Activated CD8-positive, alpha-beta memory T cell treated with anti-CD3 and anti-CD28 coated beads for 4 hours (primary cell): Measurements from ENCODE around the gene NQO2.
A peak's percentile ranks its signal among the peaks of the same experiment; 100 is the strongest.
"Not testable (repeated sequence)": the region's sequence is repeated elsewhere in the genome, so short reads cannot be mapped to it uniquely, and the experiment has no call there.

ENCODE experiments used
- DNase-seq, 2 donors: peaks; one replicate each; pipeline ENCODE4 v3.0.0-alpha.2; 2020; ENCODE audit warnings: low read depth in 2 of 2

NQO2 gene

GRCh38 chr6:2989332-2990247 is 10.1 kb upstream of the NQO2 start:
- peak; percentile 60 to 66 for DNase-seq

- no peak for DNase-seq
These were observed 9.3 kb upstream of the NQO2 start for GRCh38 chr6:2990248-2990931.

DNA sequence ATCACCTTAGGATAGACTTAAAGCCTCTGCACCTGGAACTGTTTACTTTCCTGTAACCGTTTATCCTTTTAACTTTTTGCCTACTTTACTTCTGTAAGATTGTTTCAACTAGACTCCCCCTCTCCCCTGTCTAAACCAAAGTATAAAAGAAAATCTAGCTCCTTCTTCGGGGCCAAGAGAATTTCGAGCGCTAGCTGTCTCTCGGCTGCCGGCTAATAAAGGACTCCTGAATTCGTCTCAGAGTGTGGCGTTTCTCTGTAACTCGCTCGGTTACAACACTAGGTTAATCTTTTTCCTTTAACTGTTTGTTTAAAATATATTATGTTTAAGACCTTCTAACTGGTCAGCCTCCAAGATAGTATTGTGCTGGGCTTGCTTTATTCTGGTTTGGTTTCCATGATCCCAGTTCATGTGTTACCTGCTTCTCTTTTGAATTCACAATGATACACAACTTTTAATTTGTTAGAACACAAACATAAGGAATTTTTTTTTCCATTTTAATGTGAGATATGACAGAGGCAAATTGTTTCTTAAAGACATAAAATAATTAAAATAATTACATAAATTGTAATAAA is 8.7 kb upstream of the NQO2 start:
- no peak for DNase-seq

- no peak for DNase-seq
These were observed 7.2 kb upstream of the NQO2 start for GRCh38 chr6:2992330-2992979.

GRCh38 chr6:2993755-2994317 is 5.9 kb upstream of the NQO2 start:
- DNase-seq: no peak

- DNase-seq: not testable (repeated sequence)
These were observed 1.3 kb upstream of the NQO2 start for GRCh38 chr6:2998249-2998997.

DNA sequence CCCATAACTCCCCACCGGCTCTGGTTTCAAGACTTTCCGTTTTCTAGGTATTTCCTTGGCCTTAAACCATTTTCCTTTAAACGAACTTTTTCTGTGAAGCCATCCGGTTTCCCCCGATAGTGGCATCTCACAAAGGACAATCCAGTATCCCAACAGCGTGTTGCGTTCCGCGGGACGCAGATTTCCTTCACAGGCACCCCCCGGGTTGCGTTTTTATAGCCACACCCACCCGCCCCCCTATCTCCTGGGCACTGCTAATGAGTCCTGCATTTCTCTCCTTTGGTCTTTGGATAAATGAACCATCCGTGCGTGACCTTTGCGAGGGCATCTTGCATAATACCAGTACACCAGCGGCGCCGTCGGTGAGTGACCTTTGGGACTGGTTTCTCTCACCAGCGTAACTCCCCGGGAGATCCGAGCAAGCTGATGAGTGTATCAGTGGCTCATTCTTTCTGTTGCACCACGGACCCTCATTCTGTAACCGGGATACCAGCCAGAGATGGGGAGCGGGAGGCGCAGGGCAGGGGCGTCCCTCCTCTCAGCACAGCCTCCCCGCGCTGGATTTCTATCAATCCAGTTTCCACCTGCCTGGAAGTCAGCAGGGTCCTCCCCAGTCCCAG is 586 bp upstream of the NQO2 start:
- no peak for DNase-seq

DNA sequence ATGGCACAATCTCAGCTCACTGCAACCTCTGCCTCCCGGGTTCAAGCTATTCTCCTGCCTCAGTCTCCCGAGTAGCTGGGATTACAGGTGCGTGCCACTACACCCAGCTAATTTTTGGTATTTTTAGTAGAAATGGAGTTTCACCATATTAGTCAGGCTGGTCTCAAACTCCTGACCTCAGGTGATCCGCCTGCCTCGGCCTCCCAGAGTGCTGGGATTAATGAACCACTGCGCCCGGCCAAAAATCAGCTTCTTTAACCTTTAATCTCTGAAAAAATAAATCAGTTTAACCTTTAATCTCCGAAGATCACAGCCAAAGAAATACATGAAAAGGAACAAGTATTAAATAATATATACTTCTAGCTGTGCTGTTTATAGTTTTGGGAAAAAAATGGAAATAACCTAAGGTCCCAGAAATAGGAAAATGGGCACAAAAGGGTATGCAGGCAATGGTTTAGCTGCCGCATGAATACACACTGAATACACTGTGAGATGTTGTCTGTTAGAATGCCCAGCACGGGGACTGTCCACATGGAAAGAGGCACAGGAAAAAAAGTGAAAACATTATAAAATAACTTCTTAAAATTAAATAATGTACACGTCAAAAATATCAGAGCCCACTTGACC is 1.6 kb downstream of the NQO2 start:
- no peak for DNase-seq

GRCh38 chr6:3001773-3002293 is 2.1 kb downstream of the NQO2 start:
- DNase-seq: no peak

DNA sequence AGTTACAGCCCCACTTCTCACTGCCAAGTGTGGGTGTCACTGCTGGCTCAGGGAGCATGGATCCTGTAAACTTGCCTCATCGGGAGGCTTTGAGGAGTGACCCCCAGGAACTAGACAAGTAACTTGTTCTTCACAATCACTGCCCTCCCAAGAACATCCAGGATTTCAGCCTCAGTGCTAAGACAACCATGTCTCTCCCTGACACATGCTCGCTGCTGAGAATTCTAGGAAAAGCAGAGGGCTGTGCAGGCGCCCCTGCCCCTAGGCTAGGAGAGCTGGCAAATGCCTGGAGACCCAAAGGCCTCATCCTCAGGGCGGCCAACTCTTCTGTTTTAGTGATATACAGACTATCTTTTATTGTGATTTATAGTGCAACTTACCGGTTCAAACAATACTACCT is 3.5 kb downstream of the NQO2 start:
- DNase-seq: not testable (repeated sequence)

DNA sequence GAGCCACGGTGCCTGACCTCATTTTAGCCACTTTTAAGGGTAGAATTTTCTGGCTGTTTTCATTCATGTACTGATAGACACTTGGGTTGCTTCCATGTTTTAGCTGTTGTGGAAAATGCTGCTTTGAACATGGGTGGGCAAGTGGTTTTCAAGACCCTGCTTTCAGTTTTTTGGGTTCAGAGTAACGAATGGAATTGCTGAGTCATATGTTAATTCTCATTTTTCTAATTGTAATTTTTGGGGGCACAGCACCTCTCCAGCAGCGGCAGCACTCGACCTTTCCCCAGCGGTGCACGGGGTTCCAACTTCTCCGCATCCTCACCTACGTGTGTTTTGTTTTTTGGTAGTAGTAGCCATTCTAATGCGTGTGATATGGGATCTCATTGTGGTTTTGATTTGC is 5.4 kb downstream of the NQO2 start:
- DNase-seq: no peak

- DNase-seq: no peak
These were observed 6.2 kb downstream of the NQO2 start for GRCh38 chr6:3005874-3006273.

GRCh38 chr6:3006476-3006875 is 6.8 kb downstream of the NQO2 start:
- no peak for DNase-seq

DNA sequence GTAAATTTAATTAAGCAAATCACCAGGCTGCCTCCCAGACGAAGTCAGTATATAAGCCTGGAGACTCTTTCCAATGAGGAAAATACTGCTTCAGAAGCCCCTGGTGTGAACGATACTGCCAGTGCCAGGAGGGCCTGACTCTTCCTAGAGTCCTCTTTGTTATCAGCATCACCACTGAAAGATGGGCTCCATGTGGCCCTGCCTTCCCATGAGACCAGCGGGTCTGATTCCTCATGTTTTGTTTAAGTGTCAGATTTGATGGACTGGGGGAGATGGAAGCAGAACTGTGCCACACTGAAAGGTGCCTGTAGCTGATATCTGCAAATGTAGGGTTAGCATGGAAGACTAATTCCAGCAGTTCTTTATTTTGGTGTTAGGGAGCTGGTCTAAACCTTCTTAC is 7.9 kb downstream of the NQO2 start:
- no peak for DNase-seq

DNA sequence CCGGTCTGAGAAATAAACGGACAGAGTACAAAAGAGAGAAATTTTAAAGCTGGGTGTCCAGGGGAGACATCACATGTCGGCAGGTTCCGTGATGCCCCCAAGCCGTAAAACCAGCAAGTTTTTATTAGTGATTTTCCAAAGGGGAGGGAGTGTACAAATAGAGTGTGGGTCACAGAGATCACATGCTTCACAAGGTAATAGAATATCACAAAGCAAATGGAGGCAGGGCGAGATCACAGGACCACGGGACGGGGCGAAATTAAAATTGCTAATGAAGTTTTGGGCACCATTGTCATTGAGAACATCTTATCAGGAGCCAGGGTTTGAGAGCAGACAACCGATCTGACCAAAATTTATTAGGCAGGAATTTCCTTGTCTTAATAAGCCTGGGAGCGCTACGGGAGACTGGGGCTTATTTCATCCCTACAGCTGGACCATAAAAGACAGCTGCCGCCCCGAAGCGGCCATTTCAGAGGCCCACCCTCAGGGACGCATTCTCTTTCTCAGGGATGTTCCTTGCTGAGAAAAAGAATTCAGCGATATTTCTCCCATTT is 9.1 kb downstream of the NQO2 start:
- DNase-seq: not testable (repeated sequence)

DNA sequence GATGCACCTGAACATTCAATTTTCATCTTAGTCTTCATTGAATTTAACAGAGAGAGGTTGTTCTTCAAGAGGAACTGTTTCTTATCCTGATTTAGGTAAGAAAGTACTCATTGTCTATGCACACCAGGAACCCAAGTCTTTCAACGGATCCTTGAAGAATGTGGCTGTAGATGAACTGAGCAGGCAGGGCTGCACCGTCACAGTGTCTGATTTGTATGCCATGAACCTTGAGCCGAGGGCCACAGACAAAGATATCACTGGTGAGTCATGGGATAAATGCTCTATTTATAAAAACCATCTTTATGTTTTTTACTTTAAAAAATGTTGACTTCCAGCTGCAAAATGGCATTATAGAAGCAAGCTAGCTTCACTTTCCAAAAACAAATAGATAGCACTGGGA is 10.2 kb downstream of the NQO2 start:
- DNase-seq: no peak

DNA sequence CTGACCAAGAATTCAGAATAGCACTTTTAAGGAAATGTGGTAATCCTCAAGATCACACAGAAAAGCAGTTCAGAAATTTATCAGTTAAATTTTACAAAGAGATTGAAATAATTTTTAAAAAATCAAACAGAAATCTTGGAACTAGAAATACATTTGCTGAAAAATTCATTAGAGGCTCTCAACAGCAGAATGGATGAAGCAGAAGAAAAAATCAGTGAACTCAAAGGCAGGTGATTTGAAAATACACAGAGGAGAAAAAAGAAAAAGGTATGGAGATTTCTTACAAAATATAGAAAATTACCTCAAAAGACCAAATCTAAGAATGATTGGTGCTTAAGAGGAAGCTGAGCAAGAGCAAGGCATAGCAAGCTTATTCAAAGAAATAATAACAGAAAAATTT is 11.5 kb downstream of the NQO2 start:
- no peak for DNase-seq

DNA sequence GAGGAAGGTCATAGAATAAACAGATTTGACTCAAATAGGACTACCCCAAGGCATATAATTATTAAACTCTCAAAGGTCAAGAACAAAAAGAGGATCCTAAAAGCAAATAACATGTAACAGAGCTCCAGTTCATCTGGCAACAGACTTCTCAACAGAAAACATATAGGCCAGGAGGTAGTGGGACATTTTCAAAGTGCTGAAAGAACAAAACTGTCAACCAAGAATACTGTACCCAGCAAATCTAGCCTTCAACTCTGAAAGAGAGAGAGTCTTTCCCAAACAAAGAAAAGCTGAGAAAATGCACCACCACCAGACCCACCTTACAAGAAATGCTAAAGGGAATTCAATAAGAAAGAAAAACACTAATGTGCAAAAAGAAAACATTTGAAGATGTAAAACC is 11.9 kb downstream of the NQO2 start:
- DNase-seq: no peak

DNA sequence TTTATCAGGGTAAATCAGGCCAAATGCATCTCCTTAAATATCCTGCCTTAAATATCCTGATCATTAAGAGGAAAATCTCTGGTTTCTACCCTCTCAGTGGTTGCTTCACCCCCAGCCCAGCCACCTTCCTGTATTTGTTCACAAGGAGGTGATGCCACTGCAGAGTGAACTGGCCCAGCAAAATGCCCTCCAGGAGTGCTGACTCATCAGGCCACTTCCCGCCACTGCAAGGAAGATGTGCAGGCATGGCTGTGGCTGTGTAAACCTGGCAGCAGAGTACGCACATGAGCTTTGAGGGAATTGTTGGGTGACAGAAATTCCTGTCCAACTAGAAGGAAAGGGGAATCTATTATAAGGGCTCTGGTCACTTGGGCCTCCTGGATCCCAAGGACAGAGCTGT is 13.8 kb downstream of the NQO2 start:
- no peak for DNase-seq
